GM10248 (cell line): ENCODE results near the gene TNIK.

Source experiments
- CTCF ChIA-PET: fragments of 300-600 bp; sonication (Branson Sonifier 250); formaldehyde crosslinking; extraction: SDS; loops from one replicate; lab custom pipeline; 2021; ENCODE audit warnings: antibody characterized with exemption; lab: Yijun Ruan, JAX
- POLR2A ChIA-PET: fragments of 350-650 bp; sonication (Branson Sonifier 250); formaldehyde crosslinking; extraction: SDS; loops from one replicate; lab custom pipeline; 2020; ENCODE audit warnings: antibody characterized with exemption; lab: Yijun Ruan, JAX
- DNase-seq: peaks from one replicate; pipeline ENCODE4 v3.0.0; 2012; ENCODE audit errors: extremely low spot score
- TF ChIP-seq, protein P1 (sequence below): IDR thresholded peaks from 2 replicates; pipeline ENCODE4 v1.5.1; 2012; ENCODE audit warnings: mild to moderate bottlenecking, low read depth; ENCODE audit errors: extremely low read depth, missing control alignments, control extremely low read depth

The TNIK gene

DNA sequence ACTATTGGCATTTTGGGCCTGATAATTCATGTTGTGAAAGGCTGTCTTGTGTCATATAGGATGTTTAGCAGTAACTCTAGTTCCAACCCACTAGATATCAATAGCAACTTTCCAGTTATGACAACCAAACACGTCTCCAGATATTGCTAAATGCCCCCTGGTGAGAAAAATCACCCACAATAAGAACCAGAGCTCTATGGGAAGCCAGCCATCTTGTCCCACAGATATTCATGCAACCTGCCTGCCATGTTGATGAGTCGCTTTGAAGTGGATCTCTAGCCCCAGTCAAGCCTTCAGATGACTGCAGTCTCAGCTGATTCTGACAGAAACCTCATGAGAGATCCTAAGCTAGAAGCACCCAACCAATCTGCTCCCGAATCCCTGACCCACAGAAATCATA, 5.6 kb upstream of the TNIK start:
- ChIA-PET CTCF (interaction anchor here (0.8 to 1.5 kb wide), 3 partner anchors 11 to 15 kb away, joined by 3 read pairs; no protein-coding TSS in a partner anchor), POLR2A (no interaction called here)
- DNase-seq: no peak
- TF ChIP-seq, protein P1, sequence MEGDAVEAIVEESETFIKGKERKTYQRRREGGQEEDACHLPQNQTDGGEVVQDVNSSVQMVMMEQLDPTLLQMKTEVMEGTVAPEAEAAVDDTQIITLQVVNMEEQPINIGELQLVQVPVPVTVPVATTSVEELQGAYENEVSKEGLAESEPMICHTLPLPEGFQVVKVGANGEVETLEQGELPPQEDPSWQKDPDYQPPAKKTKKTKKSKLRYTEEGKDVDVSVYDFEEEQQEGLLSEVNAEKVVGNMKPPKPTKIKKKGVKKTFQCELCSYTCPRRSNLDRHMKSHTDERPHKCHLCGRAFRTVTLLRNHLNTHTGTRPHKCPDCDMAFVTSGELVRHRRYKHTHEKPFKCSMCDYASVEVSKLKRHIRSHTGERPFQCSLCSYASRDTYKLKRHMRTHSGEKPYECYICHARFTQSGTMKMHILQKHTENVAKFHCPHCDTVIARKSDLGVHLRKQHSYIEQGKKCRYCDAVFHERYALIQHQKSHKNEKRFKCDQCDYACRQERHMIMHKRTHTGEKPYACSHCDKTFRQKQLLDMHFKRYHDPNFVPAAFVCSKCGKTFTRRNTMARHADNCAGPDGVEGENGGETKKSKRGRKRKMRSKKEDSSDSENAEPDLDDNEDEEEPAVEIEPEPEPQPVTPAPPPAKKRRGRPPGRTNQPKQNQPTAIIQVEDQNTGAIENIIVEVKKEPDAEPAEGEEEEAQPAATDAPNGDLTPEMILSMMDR: no peak

DNA sequence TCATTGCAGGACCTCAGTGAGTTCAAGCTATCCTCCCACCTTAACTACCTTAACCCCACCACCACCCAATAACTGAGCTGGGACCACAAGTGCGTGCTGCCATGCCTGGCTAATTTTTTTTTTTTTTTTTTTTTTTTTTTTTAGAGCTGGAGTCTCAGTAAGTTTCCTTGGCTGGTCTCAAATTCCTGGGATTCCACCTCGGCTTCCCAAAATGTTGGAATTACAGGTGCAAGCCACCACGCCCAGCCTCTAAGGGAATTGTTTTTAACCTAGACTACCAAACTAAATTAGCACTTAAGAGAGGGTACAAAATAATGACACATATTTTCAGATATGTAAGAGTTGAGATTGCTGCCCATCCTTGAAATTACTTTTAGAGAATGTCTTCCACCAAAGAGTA, 4.3 kb upstream of the TNIK start:
- no peak for DNase-seq
- TF ChIP-seq, protein P1: no peak
- ChIA-PET CTCF (no interaction called here), POLR2A (interaction anchor here (0.5 to 0.6 kb wide), 2 partner anchors 851 to 1169 kb away, joined by 3 to 5 read pairs; no protein-coding TSS in a partner anchor)

DNA sequence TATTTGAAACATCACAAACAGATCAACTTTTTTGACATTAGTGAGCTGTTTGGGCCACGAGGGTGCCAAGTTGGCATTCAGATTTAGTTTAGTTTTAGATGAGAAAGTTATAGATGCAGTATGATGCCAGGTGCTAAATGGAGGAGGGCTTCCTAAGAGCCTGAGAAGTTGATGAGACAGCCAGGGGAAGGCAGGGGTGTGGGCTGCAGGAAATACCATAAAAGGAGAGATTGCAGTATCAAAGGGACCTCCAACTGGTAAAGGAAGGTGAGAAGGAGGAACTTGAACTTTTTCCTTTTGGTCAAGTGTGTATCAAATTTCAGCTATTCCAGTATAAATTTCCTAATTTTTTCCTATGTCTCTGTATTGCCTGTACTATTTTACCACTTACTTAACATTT, 2.0 kb upstream of the TNIK start:
- ChIA-PET POLR2A (interaction anchor here (0.7 kb wide), 1 partner anchor 25 kb away, joined by 5 read pairs; no protein-coding TSS in a partner anchor), CTCF (interaction anchor here (1.3 to 2.6 kb wide), 4 partner anchors 10 to 274 kb away, joined by 3 to 8 read pairs (median 6); no protein-coding TSS in a partner anchor)
- DNase-seq: peak; percentile 46
- TF ChIP-seq, protein P1: no peak

DNA sequence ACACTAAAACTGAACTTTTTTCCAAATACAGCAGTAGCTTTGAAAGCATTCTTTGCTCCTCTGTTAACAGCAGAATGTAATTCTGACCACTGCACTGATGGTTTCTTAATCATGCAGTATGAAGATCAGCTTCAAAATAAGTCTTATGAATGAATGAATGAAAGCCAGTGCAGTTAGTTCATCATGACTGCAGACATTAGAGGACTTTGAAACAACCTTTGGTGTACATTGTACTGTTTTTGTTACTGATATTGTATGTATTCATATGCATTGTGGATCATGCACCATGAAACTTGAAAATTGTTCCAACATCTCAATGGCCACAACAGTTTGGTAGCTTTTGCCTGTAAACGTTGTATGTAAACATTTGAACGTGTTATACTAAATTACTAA, 1.3 kb upstream of the TNIK start:
- ChIA-PET POLR2A (interaction anchor here (1.0 kb wide), 1 partner anchor 592 kb away, joined by 3 read pairs; no protein-coding TSS in a partner anchor), CTCF (interaction anchor here (1.0 to 2.6 kb wide), 9 partner anchors 10 to 298 kb away, joined by 3 to 8 read pairs (median 4); no protein-coding TSS in a partner anchor)
- TF ChIP-seq, protein P1: no peak
- DNase-seq: no peak

DNA sequence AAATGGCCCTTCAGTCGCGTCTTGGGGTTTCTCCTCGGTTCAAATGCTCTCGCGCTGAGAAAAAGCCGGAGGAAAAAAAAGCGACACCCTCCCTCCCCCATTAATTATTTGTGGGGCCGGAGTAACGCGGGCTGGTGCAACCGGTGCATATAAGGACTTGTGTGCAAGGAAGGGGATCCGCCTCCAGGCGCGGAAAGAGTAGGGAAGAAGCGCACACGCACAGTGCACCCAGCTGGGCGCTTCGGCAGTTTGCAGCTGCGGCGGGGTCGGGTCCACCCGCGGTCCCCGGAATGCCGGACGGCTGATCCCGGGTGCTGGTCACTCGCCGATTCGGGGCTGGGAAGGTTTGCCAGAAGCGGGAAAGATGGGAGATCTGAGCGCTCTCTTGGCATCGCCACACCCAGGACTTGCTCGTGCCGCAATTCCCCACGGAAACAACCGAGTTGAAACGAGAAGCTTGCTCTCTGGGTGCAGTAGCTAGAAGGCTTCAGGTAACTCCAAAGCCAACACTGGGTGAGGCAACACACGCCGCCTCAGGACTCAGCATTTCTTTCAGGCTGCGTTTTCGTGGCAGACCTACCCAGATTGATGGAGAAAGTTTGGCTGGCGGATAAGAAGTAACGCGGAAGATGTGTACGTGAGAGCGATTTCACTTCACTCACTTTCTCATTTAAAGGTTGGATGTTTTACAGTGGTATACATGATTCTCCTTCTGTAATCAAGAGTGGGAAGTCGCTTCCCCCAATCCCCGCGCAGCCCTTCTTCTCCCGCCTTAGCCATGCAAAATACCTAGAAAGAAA, 720 bp upstream of the TNIK start:
- ChIA-PET CTCF (interaction anchor here (1.0 to 2.6 kb wide), 10 partner anchors 9 to 298 kb away, joined by 3 to 8 read pairs (median 4); no protein-coding TSS in a partner anchor), POLR2A (interaction anchor here (1.0 kb wide), 1 partner anchor 591 kb away, joined by 3 read pairs; no protein-coding TSS in a partner anchor)
- TF ChIP-seq, protein P1: peak; percentile 34
- DNase-seq: peak; percentile 50

DNA sequence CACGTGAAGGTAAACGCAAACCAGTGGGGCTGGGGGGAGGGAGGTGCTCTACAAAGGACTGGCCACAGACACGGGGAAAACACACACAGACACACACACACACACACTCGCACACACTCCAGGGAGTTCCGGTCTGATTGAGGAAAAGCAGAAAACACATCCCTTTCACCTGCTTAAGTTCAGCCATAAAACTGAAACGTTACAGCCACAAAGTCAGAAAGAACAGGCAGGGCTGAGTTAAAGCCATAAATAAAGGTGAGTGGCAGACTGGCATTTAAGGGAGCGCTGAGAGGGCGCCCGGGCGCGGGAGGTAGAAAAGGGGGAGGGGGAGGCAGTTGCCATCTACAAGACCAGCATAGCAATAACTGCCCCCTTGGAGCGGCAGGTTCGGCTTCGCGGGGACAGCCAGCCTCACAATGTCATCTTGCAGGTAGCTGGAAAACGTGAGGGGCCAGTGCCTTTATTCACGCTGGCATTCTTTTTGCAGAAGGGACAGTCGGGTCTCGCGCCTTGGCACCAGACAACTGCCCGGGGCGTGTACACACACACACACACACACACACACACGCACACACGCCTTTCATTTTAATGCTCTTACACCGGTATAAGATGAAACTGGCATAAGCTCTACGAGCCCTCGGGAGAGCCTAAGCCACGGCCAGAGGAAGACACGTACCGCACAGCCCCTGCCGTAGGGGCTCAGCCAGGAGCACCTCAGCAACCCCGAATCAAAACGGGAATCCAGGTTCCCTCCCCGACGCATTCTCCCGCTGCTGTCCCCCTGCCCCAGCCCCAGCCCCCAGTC, 866 bp downstream of the TNIK start:
- DNase-seq: no peak
- TF ChIP-seq, protein P1: no peak
- POLR2A ChIA-PET: no interaction called here
- CTCF ChIA-PET: interaction anchor here (1.5 to 2.0 kb wide), 2 partner anchors 13 to 107 kb away, joined by 4 read pairs; no protein-coding TSS in a partner anchor
